SK-N-SH treated with all-trans-retinoic acid at 6 μM for 48 hours (cell line): ENCODE data around the gene ARHGEF10L.
"Not testable (repeated sequence)": the region's sequence is repeated elsewhere in the genome, so short reads cannot be mapped to it uniquely, and the experiment has no call there.

Source experiments
- ATAC-seq: fragments of 200-7000 bp; cut with Tn5 transposase; 3 replicates; pipeline ENCODE4 v1.9.1; 2020; ENCODE audit warnings: mild to moderate bottlenecking, moderate library complexity
- ARNTL ChIP-seq: fragments of 450-650 bp; formaldehyde crosslinking; IDR thresholded peaks from 2 replicates; pipeline ENCODE4 v1.5.0; 2020; ENCODE audit warnings: low read depth, mild to moderate bottlenecking, moderate library complexity, borderline replicate concordance
- BACH2 ChIP-seq: fragments of 250-450 bp; sonication (Bioruptor Pico); IDR thresholded peaks from 2 replicates; pipeline ENCODE4 v1.9.0; 2021; ENCODE audit warnings: mild to moderate bottlenecking, borderline replicate concordance
- CSDC2 ChIP-seq: fragments of 250-450 bp; sonication (Bioruptor Pico); IDR thresholded peaks from 2 replicates; pipeline ENCODE4 v1.5.0; 2020; ENCODE audit warnings: mild to moderate bottlenecking, moderate library complexity
- ESRRG ChIP-seq: fragments of 250-450 bp; sonication (Bioruptor Pico); IDR thresholded peaks from 2 replicates; pipeline ENCODE4 v1.6.1; 2021; ENCODE audit warnings: mild to moderate bottlenecking
- GLIS3 ChIP-seq: fragments of 250-450 bp; sonication (Bioruptor Pico); IDR thresholded peaks from 2 replicates; pipeline ENCODE4 v1.5.0; 2020; ENCODE audit warnings: mild to moderate bottlenecking, moderate library complexity
- ISL1 ChIP-seq: fragments of 250-450 bp; sonication (Bioruptor Pico); IDR thresholded peaks from 2 replicates; pipeline ENCODE4 v2.1.2; 2022; ENCODE audit warnings: mild to moderate bottlenecking, moderate library complexity
- OSR1 ChIP-seq: fragments of 250-450 bp; sonication (Bioruptor Pico); IDR thresholded peaks from 2 replicates; pipeline ENCODE4 v1.8.0; 2022; ENCODE audit warnings: moderate library complexity, mild to moderate bottlenecking, inconsistent platforms
- PPARA ChIP-seq: fragments of 250-450 bp; sonication (Bioruptor Pico); IDR thresholded peaks from 2 replicates; pipeline ENCODE4 v1.5.0; 2020; ENCODE audit warnings: mild to moderate bottlenecking, borderline replicate concordance
- RARB ChIP-seq: fragments of 250-450 bp; sonication (Bioruptor Pico); IDR thresholded peaks from 2 replicates; pipeline ENCODE4 v1.8.0; 2021; ENCODE audit warnings: mild to moderate bottlenecking, moderate library complexity
- SNAI2 ChIP-seq: fragments of 250-450 bp; sonication (Bioruptor Pico); IDR thresholded peaks from 2 replicates; pipeline ENCODE4 v1.5.0; 2020; ENCODE audit warnings: mild to moderate bottlenecking, moderate library complexity
- TCF4 ChIP-seq: fragments of 250-450 bp; sonication (Bioruptor Pico); IDR thresholded peaks from 2 replicates; pipeline ENCODE4 v1.8.0; 2021; ENCODE audit warnings: mild to moderate bottlenecking, moderate library complexity, borderline replicate concordance
- TOX ChIP-seq: fragments of 250-450 bp; sonication (Bioruptor Pico); IDR thresholded peaks from 2 replicates; pipeline ENCODE4 v1.8.0; 2021; ENCODE audit warnings: mild to moderate bottlenecking, moderate library complexity, borderline replicate concordance
- ZFP3 ChIP-seq: fragments of 250-450 bp; sonication (Bioruptor Pico); IDR thresholded peaks from 2 replicates; pipeline ENCODE4 v1.5.0; 2020; ENCODE audit warnings: mild to moderate bottlenecking, moderate library complexity
- ZFP30 ChIP-seq: fragments of 450-650 bp; formaldehyde crosslinking; IDR thresholded peaks from 2 replicates; pipeline ENCODE4 v1.5.0; 2022; ENCODE audit warnings: mild to moderate bottlenecking, moderate library complexity
- ZNF565 ChIP-seq: fragments of 450-650 bp; formaldehyde crosslinking; conservative IDR thresholded peaks from 2 replicates; pipeline ENCODE4 v1.5.0; 2020; ENCODE audit warnings: low read depth, mild to moderate bottlenecking, moderate library complexity
- ZNF70 ChIP-seq: fragments of 450-650 bp; formaldehyde crosslinking; IDR thresholded peaks from 2 replicates; pipeline ENCODE4 v1.5.0; 2020; ENCODE audit warnings: mild to moderate bottlenecking, moderate library complexity
- ZNF8 ChIP-seq: fragments of 450-650 bp; formaldehyde crosslinking; IDR thresholded peaks from 2 replicates; pipeline ENCODE4 v1.5.0; 2020; ENCODE audit warnings: mild to moderate bottlenecking, moderate library complexity
- TF ChIP-seq, protein P1 (sequence below): fragments of 250-450 bp; sonication (Bioruptor Pico); IDR thresholded peaks from 2 replicates; pipeline ENCODE4 v1.5.0; 2020; ENCODE audit warnings: mild to moderate bottlenecking, moderate library complexity
- TF ChIP-seq, protein P2 (sequence below): fragments of 250-450 bp; sonication (Bioruptor Pico); IDR thresholded peaks from 2 replicates; pipeline ENCODE4 v1.8.0; 2021; ENCODE audit warnings: low read depth, mild to moderate bottlenecking, moderate library complexity, borderline replicate concordance
- TF ChIP-seq, protein P3 (sequence below): fragments of 250-450 bp; sonication (Bioruptor Pico); IDR thresholded peaks from 2 replicates; pipeline ENCODE4 v1.8.0; 2020; ENCODE audit warnings: mild to moderate bottlenecking, moderate library complexity, borderline replicate concordance
- TF ChIP-seq, protein P4 (sequence below): fragments of 250-450 bp; sonication (Bioruptor Pico); IDR thresholded peaks from 2 replicates; pipeline ENCODE4 v1.5.1; 2021; ENCODE audit warnings: mild to moderate bottlenecking, moderate library complexity

ARHGEF10L gene

DNA sequence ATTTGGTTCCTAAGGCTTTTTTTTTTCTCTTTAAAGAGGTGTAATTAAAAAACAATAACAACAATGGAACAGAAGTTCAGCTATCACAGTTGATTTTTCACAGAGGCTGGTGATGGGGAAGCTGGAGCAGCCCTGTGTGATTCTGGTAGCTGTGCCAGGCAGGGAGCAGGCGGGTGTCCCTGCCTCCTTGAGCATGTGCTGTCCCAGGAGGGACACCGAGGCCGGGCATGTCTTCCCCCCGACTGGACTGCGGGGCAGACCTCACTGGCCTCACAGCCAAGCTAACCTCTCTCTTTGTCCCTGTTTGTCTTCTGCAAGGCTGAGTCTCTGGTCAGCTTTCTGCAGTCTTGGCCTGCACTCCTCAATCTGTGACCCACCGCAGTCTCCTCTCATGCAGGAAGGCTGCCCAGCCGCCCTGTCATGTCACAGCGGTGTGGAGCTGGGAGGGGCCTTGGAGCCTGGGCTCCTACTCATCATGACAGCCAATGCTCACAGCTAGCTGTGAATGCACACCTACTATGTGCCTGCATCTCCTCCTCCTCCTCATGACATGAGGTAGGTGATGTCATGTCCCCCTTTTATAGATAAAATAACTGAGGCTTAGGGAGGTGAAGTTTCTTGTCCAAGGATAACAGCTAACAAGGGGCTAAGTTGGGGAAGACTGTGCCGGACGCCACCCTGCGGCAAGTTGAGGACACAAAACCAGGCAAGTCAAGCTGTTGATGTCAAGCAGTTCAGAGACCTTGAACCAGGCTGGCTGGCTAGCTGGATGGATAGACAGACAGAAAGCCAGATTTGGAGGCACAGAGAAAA is 205.4 kb downstream of the ARHGEF10L start (continued):
- TF ChIP-seq, protein P1, sequence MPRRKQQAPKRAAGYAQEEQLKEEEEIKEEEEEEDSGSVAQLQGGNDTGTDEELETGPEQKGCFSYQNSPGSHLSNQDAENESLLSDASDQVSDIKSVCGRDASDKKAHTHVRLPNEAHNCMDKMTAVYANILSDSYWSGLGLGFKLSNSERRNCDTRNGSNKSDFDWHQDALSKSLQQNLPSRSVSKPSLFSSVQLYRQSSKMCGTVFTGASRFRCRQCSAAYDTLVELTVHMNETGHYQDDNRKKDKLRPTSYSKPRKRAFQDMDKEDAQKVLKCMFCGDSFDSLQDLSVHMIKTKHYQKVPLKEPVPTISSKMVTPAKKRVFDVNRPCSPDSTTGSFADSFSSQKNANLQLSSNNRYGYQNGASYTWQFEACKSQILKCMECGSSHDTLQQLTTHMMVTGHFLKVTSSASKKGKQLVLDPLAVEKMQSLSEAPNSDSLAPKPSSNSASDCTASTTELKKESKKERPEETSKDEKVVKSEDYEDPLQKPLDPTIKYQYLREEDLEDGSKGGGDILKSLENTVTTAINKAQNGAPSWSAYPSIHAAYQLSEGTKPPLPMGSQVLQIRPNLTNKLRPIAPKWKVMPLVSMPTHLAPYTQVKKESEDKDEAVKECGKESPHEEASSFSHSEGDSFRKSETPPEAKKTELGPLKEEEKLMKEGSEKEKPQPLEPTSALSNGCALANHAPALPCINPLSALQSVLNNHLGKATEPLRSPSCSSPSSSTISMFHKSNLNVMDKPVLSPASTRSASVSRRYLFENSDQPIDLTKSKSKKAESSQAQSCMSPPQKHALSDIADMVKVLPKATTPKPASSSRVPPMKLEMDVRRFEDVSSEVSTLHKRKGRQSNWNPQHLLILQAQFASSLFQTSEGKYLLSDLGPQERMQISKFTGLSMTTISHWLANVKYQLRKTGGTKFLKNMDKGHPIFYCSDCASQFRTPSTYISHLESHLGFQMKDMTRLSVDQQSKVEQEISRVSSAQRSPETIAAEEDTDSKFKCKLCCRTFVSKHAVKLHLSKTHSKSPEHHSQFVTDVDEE (CRISPR knock-in tag): no peak
- no peak for TF ChIP-seq GLIS3
- no peak for TF ChIP-seq TCF4 (CRISPR knock-in tag)

DNA sequence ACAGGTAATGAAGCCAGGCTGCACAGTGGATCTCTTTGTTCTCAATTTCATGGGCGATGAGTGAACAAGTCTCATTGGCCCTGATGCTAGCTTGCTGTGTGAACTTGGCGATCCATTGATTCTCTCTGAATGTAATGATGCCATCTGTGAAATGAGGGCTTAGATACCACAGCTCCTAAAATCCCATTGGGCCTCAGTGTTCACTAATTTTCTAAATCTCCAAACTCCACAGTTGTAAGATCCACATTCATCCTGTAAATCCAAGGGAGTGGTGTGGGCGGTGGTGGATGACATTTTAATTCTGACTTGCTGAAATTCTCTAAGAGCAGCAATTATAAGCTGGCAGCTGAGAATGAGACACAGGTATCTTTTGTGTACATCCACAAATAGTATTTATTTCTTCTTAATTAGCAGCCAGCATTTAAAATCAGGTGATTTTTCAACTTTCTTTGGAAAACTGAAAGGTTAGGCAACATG is 206.0 kb downstream of the ARHGEF10L start:
- no peak for ATAC-seq
- TF ChIP-seq, protein P2, sequence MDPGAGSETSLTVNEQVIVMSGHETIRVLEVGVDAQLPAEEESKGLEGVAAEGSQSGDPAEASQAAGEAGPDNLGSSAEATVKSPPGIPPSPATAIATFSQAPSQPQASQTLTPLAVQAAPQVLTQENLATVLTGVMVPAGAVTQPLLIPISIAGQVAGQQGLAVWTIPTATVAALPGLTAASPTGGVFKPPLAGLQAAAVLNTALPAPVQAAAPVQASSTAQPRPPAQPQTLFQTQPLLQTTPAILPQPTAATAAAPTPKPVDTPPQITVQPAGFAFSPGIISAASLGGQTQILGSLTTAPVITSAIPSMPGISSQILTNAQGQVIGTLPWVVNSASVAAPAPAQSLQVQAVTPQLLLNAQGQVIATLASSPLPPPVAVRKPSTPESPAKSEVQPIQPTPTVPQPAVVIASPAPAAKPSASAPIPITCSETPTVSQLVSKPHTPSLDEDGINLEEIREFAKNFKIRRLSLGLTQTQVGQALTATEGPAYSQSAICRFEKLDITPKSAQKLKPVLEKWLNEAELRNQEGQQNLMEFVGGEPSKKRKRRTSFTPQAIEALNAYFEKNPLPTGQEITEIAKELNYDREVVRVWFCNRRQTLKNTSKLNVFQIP (CRISPR knock-in tag): no peak
- TF ChIP-seq, protein P3, sequence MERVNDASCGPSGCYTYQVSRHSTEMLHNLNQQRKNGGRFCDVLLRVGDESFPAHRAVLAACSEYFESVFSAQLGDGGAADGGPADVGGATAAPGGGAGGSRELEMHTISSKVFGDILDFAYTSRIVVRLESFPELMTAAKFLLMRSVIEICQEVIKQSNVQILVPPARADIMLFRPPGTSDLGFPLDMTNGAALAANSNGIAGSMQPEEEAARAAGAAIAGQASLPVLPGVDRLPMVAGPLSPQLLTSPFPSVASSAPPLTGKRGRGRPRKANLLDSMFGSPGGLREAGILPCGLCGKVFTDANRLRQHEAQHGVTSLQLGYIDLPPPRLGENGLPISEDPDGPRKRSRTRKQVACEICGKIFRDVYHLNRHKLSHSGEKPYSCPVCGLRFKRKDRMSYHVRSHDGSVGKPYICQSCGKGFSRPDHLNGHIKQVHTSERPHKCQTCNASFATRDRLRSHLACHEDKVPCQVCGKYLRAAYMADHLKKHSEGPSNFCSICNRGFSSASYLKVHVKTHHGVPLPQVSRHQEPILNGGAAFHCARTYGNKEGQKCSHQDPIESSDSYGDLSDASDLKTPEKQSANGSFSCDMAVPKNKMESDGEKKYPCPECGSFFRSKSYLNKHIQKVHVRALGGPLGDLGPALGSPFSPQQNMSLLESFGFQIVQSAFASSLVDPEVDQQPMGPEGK (CRISPR knock-in tag): no peak
- no peak for TF ChIP-seq TCF4 (CRISPR knock-in tag)
- no peak for TF ChIP-seq BACH2 (CRISPR knock-in tag)
- no peak for TF ChIP-seq CSDC2 (CRISPR knock-in tag)
- no peak for TF ChIP-seq SNAI2
- TF ChIP-seq GLIS3: no peak
- no peak for TF ChIP-seq ZFP30 (CRISPR knock-in tag)
- no peak for TF ChIP-seq ZFP3 (CRISPR knock-in tag)
- no peak for TF ChIP-seq TOX
- TF ChIP-seq ZNF70 (CRISPR knock-in tag): no peak
- TF ChIP-seq PPARA (CRISPR knock-in tag): no peak
- TF ChIP-seq RARB: no peak
- no peak for TF ChIP-seq ZNF565
- no peak for TF ChIP-seq ISL1 (CRISPR knock-in tag)
- no peak for TF ChIP-seq ZNF8
- TF ChIP-seq, protein P4, sequence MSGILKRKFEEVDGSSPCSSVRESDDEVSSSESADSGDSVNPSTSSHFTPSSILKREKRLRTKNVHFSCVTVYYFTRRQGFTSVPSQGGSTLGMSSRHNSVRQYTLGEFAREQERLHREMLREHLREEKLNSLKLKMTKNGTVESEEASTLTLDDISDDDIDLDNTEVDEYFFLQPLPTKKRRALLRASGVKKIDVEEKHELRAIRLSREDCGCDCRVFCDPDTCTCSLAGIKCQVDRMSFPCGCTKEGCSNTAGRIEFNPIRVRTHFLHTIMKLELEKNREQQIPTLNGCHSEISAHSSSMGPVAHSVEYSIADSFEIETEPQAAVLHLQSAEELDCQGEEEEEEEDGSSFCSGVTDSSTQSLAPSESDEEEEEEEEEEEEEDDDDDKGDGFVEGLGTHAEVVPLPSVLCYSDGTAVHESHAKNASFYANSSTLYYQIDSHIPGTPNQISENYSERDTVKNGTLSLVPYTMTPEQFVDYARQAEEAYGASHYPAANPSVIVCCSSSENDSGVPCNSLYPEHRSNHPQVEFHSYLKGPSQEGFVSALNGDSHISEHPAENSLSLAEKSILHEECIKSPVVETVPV (CRISPR knock-in tag): no peak
- TF ChIP-seq ESRRG (CRISPR knock-in tag): no peak
- TF ChIP-seq, all 23 proteins: peak for 0

DNA sequence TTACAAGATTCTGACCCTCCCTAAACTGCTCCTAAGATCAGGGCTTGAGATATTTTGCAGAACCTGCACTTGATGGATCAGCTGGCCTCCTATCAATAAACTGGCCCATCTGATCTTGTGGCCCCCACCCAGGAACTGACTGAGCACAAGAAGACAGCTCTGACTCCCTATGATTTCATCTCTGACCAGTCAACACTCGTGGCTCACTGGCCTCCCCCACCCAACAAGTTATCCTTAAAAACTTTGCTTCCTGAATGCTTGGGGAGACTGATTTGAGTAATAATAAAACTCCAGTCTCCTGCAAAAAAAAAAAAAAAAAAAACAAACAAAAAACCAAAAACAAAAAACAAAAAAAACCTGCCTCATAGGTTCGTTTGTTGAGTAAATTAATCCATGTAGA is 206.8 kb downstream of the ARHGEF10L start:
- ATAC-seq: not testable (repeated sequence)

DNA sequence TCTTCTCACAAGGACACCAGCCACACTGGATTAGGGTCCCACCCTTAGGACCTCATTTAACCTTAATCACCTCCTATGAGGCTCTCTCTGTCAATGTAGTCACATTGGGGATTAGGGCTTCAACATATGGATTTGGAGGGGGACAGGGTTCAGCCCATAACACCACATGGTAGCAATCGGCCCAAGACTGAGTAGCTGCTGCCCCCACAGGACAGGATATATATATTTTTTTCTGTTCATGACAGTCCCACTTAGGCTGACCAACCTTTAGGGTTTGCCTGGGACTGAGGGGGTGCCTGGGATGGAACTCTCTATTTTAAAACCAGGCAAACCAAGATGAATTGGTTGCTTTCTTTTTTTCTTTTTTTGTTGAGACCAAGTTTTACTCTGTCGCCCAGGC is 207.4 kb downstream of the ARHGEF10L start:
- no peak for ATAC-seq
- TF ChIP-seq TCF4 (CRISPR knock-in tag): no peak
- TF ChIP-seq, protein P2 (CRISPR knock-in tag): no peak
- TF ChIP-seq OSR1 (CRISPR knock-in tag): no peak
- TF ChIP-seq ZFP3 (CRISPR knock-in tag): no peak
- TF ChIP-seq PPARA (CRISPR knock-in tag): no peak
- TF ChIP-seq ARNTL (CRISPR knock-in tag): no peak
- no peak for TF ChIP-seq RARB
- TF ChIP-seq BACH2 (CRISPR knock-in tag): no peak
- TF ChIP-seq, protein P4 (CRISPR knock-in tag): no peak
- TF ChIP-seq, protein P1 (CRISPR knock-in tag): no peak
- TF ChIP-seq ZFP30 (CRISPR knock-in tag): no peak
- no peak for TF ChIP-seq ZNF70 (CRISPR knock-in tag)
- no peak for TF ChIP-seq ZNF8
